Measurements from ENCODE around the gene GPX7.

GPX7 gene

DNA sequence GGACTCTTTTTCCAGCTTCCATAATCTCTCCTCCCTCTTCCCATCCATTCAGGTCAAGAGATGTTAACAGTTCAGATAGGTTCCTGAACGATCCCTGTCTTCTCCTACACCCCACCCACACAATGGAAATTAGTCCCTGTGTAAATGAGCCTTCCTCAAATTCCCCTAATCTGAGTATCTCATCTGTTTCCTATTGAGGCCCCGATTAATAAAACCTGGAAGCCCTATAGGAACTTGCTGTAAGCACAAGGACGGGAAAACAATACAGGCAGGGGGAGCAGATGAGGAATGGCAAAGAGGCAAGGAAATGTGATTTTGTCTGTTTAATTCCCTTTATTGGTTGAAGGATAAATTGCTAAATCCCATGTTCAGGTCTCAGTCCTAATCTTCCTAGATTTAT lies 7.1 kb upstream of the GPX7 start:
- TF ChIP-seq, protein P1, sequence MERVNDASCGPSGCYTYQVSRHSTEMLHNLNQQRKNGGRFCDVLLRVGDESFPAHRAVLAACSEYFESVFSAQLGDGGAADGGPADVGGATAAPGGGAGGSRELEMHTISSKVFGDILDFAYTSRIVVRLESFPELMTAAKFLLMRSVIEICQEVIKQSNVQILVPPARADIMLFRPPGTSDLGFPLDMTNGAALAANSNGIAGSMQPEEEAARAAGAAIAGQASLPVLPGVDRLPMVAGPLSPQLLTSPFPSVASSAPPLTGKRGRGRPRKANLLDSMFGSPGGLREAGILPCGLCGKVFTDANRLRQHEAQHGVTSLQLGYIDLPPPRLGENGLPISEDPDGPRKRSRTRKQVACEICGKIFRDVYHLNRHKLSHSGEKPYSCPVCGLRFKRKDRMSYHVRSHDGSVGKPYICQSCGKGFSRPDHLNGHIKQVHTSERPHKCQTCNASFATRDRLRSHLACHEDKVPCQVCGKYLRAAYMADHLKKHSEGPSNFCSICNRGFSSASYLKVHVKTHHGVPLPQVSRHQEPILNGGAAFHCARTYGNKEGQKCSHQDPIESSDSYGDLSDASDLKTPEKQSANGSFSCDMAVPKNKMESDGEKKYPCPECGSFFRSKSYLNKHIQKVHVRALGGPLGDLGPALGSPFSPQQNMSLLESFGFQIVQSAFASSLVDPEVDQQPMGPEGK (CRISPR knock-in tag; IDR thresholded peaks at IDR 0.05; ENCODE audit: borderline replicate concordance), result no peak
- no peak for TF ChIP-seq ARNTL (CRISPR knock-in tag; IDR thresholded peaks at IDR 0.05; ENCODE audit: borderline replicate concordance, low read depth)
- no peak for TF ChIP-seq PPARA (CRISPR knock-in tag; IDR thresholded peaks at IDR 0.05; ENCODE audit: borderline replicate concordance)
- TF ChIP-seq TOX (CRISPR knock-in tag; IDR thresholded peaks at IDR 0.05; ENCODE audit: borderline replicate concordance), result no peak
- TF ChIP-seq ZC3H10 (CRISPR knock-in tag; IDR thresholded peaks at IDR 0.05), result no peak
- no peak for ATAC-seq

DNA sequence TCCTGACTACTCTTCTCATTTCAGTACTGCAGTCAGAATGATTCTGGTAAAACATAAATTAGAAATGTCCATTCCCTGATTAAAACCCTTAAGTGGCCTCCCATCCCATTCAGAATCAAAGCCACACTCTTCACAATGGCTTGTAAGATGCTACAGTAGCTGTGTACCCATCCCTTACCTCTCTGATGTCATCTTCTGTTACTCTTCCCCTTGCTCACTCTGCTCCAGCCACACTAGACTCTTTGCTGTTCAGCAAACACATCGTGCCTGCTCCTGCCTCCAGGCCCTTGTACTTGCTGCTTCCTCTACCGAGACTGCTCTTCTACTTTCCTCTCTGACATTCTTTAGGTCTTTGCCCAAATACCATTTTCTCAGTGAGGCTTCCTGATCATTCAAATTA lies 4.3 kb upstream of the GPX7 start:
- TF ChIP-seq TCF4 (CRISPR knock-in tag; IDR thresholded peaks at IDR 0.05; ENCODE audit: borderline replicate concordance) (no peak), CSDC2 (CRISPR knock-in tag; IDR thresholded peaks at IDR 0.05) (no peak), SNAI2 (CRISPR knock-in tag; IDR thresholded peaks at IDR 0.05) (no peak), ZFP3 (CRISPR knock-in tag; IDR thresholded peaks at IDR 0.05) (no peak), GLIS3 (CRISPR knock-in tag; IDR thresholded peaks at IDR 0.05) (no peak), TOX (CRISPR knock-in tag; IDR thresholded peaks at IDR 0.05; ENCODE audit: borderline replicate concordance) (no peak)
- TF ChIP-seq, protein P2, sequence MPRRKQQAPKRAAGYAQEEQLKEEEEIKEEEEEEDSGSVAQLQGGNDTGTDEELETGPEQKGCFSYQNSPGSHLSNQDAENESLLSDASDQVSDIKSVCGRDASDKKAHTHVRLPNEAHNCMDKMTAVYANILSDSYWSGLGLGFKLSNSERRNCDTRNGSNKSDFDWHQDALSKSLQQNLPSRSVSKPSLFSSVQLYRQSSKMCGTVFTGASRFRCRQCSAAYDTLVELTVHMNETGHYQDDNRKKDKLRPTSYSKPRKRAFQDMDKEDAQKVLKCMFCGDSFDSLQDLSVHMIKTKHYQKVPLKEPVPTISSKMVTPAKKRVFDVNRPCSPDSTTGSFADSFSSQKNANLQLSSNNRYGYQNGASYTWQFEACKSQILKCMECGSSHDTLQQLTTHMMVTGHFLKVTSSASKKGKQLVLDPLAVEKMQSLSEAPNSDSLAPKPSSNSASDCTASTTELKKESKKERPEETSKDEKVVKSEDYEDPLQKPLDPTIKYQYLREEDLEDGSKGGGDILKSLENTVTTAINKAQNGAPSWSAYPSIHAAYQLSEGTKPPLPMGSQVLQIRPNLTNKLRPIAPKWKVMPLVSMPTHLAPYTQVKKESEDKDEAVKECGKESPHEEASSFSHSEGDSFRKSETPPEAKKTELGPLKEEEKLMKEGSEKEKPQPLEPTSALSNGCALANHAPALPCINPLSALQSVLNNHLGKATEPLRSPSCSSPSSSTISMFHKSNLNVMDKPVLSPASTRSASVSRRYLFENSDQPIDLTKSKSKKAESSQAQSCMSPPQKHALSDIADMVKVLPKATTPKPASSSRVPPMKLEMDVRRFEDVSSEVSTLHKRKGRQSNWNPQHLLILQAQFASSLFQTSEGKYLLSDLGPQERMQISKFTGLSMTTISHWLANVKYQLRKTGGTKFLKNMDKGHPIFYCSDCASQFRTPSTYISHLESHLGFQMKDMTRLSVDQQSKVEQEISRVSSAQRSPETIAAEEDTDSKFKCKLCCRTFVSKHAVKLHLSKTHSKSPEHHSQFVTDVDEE (CRISPR knock-in tag; IDR thresholded peaks at IDR 0.05), result no peak
- TF ChIP-seq, protein P3, sequence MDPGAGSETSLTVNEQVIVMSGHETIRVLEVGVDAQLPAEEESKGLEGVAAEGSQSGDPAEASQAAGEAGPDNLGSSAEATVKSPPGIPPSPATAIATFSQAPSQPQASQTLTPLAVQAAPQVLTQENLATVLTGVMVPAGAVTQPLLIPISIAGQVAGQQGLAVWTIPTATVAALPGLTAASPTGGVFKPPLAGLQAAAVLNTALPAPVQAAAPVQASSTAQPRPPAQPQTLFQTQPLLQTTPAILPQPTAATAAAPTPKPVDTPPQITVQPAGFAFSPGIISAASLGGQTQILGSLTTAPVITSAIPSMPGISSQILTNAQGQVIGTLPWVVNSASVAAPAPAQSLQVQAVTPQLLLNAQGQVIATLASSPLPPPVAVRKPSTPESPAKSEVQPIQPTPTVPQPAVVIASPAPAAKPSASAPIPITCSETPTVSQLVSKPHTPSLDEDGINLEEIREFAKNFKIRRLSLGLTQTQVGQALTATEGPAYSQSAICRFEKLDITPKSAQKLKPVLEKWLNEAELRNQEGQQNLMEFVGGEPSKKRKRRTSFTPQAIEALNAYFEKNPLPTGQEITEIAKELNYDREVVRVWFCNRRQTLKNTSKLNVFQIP (CRISPR knock-in tag; IDR thresholded peaks at IDR 0.05; ENCODE audit: borderline replicate concordance, low read depth), result no peak

DNA sequence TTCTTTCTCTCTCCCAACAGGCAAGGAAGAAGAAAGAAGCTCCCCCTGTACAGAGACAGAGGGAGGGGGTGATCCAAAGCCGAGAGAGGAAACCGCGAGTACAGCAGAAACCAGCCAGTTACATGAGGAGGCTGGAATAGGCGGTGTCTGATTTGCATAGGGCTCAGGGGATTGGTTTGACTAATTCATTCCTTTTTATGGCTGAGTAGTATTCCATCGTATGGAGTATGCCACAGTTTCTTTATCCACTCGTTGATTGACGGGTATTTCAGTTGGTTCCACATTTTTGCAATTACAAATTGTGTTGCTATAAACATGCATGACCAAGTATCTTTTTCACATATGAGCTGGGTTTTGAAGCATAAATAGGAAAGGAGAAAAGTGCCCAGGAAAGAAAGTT lies 3.4 kb upstream of the GPX7 start:
- TF ChIP-seq, protein P1 (CRISPR knock-in tag; IDR thresholded peaks at IDR 0.05; ENCODE audit: borderline replicate concordance), result no peak
- TF ChIP-seq ZNF565 (CRISPR knock-in tag; conservative IDR thresholded peaks at IDR 0.05; ENCODE audit: low read depth) (no peak), TOX (CRISPR knock-in tag; IDR thresholded peaks at IDR 0.05; ENCODE audit: borderline replicate concordance) (no peak), ZFP3 (CRISPR knock-in tag; IDR thresholded peaks at IDR 0.05) (no peak), ARNTL (CRISPR knock-in tag; IDR thresholded peaks at IDR 0.05; ENCODE audit: borderline replicate concordance, low read depth) (no peak), RARB (CRISPR knock-in tag; IDR thresholded peaks at IDR 0.05) (no peak), PPARA (CRISPR knock-in tag; IDR thresholded peaks at IDR 0.05; ENCODE audit: borderline replicate concordance) (no peak), SNAI2 (CRISPR knock-in tag; IDR thresholded peaks at IDR 0.05) (no peak), OSR1 (CRISPR knock-in tag; IDR thresholded peaks at IDR 0.05) (no peak), ZNF70 (CRISPR knock-in tag; IDR thresholded peaks at IDR 0.05) (no peak), ZFP30 (CRISPR knock-in tag; IDR thresholded peaks at IDR 0.05) (no peak)
- TF ChIP-seq, protein P4, sequence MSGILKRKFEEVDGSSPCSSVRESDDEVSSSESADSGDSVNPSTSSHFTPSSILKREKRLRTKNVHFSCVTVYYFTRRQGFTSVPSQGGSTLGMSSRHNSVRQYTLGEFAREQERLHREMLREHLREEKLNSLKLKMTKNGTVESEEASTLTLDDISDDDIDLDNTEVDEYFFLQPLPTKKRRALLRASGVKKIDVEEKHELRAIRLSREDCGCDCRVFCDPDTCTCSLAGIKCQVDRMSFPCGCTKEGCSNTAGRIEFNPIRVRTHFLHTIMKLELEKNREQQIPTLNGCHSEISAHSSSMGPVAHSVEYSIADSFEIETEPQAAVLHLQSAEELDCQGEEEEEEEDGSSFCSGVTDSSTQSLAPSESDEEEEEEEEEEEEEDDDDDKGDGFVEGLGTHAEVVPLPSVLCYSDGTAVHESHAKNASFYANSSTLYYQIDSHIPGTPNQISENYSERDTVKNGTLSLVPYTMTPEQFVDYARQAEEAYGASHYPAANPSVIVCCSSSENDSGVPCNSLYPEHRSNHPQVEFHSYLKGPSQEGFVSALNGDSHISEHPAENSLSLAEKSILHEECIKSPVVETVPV (CRISPR knock-in tag; IDR thresholded peaks at IDR 0.05), result no peak
- TF ChIP-seq, protein P3 (CRISPR knock-in tag; IDR thresholded peaks at IDR 0.05; ENCODE audit: borderline replicate concordance, low read depth), result no peak
- TF ChIP-seq, protein P2 (CRISPR knock-in tag; IDR thresholded peaks at IDR 0.05), result no peak
- TF ChIP-seq, protein P5, sequence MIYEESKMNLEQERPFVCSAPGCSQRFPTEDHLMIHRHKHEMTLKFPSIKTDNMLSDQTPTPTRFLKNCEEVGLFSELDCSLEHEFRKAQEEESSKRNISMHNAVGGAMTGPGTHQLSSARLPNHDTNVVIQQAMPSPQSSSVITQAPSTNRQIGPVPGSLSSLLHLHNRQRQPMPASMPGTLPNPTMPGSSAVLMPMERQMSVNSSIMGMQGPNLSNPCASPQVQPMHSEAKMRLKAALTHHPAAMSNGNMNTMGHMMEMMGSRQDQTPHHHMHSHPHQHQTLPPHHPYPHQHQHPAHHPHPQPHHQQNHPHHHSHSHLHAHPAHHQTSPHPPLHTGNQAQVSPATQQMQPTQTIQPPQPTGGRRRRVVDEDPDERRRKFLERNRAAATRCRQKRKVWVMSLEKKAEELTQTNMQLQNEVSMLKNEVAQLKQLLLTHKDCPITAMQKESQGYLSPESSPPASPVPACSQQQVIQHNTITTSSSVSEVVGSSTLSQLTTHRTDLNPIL (CRISPR knock-in tag; IDR thresholded peaks at IDR 0.05; ENCODE audit: low read depth), result no peak
- ATAC-seq, result no peak

More for the DNA sequence above, 4.3 kb upstream of the GPX7 start:
- no peak for ATAC-seq
